Femur (tissue), 1 donor: ENCODE measurements around the gene FMO3.

Experiments
- DNase-seq: peaks from one replicate; pipeline ENCODE4 v3.0.0-alpha.2; 2017

Gene FMO3

DNA sequence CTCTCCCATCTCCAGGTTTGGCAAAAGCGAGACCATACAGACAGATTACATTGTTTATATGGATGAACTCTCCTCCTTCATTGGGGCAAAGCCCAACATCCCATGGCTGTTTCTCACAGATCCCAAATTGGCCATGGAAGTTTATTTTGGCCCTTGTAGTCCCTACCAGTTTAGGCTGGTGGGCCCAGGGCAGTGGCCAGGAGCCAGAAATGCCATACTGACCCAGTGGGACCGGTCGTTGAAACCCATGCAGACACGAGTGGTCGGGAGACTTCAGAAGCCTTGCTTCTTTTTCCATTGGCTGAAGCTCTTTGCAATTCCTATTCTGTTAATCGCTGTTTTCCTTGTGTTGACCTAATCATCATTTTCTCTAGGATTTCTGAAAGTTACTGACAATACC lies 26.4 kb downstream of the FMO3 start:
- DNase-seq = no peak

DNA sequence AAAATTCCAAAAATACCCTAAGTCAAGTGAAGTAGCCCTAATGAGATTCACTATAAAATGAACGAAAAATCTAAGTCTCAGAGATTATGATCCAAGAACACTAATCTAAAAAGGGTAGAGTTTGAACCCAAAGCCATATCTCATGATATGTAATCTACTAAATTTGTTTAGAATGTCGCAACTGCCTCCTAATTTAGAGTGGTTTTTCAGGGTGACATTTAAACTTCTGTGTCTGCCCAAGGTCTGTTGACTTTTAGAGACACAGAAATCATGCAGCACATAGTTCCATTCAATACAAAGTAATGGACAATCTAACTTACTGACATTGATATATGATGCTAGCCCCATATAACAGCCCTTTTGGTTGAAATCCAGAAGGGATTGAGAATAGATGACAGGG lies 28.9 kb downstream of the FMO3 start:
- DNase-seq = no peak

GRCh38 chr1:171122299-171122698 lies 31.6 kb downstream of the FMO3 start:
- DNase-seq = no peak

GRCh38 chr1:171122893-171123292 lies 32.2 kb downstream of the FMO3 start:
- no peak for DNase-seq

GRCh38 chr1:171126504-171126903 lies 35.8 kb downstream of the FMO3 start:
- DNase-seq = peak; percentile 64

DNA sequence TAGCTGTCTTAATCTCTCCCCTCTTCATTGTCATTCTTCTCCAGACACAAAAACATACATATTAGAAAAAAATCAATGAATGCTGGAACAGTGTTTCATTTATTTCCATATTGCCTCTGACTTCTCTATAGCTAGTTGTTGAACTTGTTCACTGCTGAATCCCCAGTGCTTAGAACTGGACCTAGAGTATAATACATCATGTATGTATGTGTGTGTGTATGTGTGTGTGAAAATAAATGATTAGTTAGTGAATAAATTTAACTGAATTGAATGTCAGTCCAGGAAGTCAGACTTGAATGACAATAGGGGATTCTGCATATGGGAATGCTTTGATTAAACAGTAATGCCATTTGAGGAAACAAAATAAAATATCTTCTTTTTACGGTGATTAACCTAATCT lies 36.4 kb downstream of the FMO3 start:
- DNase-seq = no peak

DNA sequence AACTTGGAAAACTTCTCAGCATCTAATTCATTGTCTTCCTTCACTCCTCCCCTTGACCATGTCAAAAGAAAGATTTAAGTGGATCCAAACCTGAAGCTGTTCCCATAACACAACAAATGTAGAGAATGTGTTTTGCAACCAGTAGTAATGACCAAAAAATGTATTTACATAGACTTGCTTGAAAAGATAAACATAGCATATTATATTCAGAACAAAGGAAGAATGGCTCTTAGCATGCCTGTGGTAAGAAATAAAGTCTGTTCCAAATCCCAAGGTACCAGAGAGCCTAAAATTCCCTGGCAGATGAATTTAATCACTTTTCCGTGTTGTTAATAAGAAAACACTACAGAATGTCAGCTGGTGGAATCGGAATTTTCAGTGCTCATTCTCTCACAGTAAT lies 36.8 kb downstream of the FMO3 start:
- DNase-seq = no peak

DNA sequence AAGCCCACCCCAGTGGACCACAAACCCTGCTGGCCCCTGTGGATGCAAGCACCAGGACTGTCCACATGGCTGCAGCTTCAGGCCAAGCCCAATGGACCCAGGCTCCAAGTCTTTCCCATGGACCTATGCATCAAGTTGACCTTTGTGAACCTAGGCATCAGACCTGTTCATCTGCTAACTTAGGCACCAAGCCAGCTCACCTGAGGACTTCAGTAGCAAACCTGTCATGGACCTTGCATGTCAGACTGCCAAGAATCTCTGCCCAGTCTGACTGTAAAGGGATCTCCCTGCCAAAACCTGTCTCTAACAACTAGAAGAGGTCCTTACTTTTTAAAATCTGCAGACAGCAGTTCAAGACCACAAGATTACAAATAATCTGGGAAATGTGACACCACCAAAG lies 37.8 kb downstream of the FMO3 start:
- DNase-seq = no peak

- no peak for DNase-seq
These were observed 43.7 kb downstream of the FMO3 start for GRCh38 chr1:171134204-171134923.

DNA sequence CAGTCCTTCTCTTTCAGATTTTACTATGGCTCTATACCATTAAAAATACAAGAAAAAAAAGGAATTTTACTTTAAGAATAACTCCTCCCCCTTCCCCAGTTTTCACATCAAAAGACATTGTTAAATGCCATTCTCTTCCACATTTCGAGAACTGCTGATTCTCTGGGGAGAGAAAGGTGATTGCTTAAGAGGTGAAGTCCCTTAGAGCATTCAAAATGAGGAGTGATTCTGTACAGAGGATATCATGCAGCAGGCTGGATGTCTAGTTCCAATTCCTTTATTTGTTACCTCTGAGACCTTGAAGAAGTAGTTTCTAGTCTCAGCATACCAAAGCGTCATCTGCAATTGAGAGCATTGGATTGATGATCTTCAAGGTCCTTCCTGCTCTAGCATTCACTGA lies 46.9 kb downstream of the FMO3 start:
- DNase-seq = no peak

- no peak for DNase-seq
These were observed 48.3 kb downstream of the FMO3 start for GRCh38 chr1:171138980-171139379.

GRCh38 chr1:171139890-171140289 lies 49.2 kb downstream of the FMO3 start:
- DNase-seq = no peak

DNA sequence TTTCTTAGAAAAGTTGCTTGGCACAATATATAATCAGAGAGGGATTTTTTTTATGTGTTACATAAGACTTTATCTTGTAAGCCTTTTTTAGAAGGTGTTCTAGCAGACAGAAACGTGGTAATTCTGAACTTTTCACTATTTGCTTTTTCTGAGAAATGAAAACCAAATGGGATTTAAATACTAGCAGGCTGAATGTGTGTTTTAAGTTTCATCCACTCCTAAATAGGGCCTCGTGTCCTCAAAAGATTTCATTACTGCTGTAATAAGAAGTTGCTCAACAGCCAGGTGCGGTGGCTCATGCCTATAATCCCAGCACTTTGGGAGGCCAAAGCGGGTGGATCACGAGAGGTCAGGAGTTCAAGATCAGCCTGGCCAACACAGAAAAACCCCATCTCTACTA lies 49.7 kb downstream of the FMO3 start:
- DNase-seq = peak; percentile 44

GRCh38 chr1:171140956-171141687 lies 50.4 kb downstream of the FMO3 start:
- DNase-seq = peak; percentile 34

DNA sequence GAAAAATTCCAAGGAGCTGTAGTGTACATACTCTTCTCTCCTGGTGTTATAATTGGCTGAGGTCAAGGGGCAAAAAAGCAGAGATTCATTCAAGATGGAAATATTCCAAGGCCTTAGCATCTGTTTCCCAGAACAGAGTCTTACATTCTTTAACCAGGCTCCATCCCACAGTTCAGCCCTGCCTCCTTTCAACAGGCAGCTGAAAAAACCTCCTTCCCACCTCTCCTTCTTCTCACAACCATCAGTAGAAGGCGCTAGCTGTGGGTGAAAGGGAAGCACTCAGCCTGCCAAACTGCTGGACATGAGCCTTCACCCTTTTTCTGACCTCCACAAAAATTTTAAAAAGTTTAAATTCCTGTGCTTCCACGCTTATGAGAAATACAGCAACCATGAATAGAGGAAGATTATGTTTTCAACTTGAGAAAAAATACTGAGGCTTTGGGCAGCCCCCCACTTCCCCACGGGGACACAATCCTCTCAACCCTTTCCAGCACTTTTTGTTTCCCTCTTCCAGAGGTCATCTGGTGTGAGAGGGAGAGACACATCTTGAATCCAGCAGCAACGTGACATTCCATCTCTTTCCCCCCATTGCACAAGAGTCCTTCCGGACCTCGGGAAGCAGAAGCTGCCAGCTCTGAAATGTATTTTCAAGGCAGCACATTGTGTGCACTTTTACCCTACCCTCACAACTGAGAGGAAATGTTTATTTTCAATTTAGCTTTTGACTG lies 51.1 kb downstream of the FMO3 start:
- peak; percentile 85 for DNase-seq

DNA sequence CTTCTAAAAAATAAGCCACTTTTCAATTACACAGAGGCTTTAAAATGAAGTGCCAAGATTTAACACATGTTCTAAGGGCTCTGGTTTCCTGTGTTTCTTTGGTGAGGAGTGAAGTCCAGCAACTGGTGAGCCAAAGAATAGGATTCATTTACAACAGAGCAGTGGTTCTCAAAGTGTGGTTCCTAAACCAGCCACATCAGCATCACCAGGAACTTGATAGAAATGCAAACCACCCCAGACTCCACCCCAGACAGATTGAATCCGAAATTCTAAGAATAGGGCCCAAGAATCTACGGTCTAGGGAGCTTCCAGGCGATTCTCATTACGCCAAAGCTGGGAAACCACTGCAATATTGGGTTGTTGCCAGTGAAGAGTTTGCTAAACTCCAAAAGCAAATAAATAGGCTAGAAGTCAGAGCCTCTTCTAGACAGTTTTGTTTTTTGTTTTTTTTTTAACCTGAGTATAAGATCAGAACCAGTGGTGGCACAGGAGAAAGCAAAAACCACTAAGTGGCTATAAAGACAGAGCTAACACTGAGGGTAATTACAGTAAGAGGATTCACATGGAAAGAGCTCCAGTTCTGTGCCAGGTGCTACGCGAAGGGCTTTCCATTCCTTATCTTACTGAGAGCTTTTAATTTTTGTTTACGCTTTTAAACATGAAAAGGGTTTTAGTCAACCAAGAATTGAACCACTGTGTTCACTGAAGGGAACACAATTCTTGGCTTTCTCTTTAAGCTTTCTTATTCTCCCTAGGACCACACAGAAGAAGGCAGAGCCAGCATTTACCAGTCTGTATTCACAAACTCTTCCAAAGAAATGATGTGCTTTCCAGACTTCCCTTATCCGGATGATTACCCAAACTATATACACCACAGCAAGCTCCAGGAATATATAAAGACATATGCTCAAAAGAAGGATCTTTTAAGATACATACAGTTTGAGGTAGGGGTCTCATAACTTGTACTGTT lies 52.0 kb downstream of the FMO3 start:
- peak; percentile 84 for DNase-seq

DNA sequence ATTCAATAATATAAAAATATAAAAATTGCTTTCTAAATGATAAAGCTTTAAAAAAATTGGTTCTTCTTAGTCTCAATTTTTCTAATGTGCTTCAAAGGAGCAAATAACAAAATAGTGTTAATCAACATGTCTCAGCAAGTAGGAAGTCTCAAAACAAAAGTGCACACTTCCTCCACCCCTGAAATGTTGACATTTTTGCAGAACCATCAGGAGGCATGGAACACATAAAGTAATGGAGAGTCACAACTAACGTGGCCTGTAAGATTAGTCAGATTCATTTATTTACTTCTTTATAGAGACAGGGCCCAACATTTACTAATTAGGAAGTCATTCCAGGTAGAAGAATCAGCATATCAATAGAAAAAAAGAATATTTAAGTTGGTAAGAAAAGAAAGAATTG lies 59.5 kb downstream of the FMO3 start:
- no peak for DNase-seq

GRCh38 chr1:171152549-171152948 lies 61.8 kb downstream of the FMO3 start:
- DNase-seq = peak; percentile 36

- no peak for DNase-seq
These were observed 64.8 kb downstream of the FMO3 start for GRCh38 chr1:171155484-171155883.

DNA sequence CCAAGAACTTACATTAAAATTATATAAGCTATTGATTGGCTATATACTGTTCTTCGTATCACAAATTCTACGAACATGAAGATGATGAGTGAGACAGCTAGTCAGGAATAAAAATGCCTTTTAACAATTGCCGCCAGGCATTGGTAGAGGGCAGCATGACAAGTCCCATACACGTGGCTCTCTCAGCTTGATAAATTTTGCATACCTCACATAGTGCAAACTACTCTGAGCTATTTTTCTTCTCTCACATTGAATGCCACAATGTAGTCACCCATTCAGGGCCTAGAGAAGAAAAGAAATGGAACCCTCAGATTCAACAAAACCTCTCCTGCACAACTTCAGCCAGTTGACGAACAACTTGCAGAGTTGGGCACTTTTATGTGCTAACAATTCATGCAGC lies 67.4 kb downstream of the FMO3 start:
- no peak for DNase-seq

DNA sequence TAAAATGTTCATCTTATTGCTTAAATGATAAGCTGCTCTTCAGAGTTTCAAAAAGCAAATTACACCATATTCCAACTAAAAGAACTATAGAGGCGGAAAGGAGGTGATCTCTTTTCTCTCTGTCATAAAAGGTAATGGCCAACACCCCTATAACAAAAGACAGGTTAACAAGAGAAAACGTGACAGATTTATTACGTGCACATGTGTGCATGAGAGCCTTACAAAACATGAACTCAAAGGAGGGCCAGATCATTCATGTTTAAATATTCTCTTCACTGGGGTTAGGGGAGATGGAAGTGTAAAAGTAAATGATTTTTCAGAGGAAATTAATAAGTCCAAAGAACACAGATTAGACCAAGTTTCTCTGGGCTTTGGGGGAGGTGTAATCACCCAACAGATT lies 67.8 kb downstream of the FMO3 start:
- no peak for DNase-seq

GRCh38 chr1:171159148-171159547 lies 68.4 kb downstream of the FMO3 start:
- no peak for DNase-seq

- DNase-seq = no peak
These were observed 69.5 kb downstream of the FMO3 start for GRCh38 chr1:171160211-171160610.
